Stomach (tissue), 9 donors: ENCODE measurements around the gene CLRN2. TPM values are rescaled to one million over a fixed set of nuclear protein-coding genes. Genes with fewer than 3 reads are reported as not detected.

ENCODE experiments used
- DNase-seq, 2 donors: peaks; one replicate each; pipeline versions ENCODE4 v3.0.0 to v3.0.0-alpha.2; 2013 to 2019
- H3K27ac ChIP-seq, 5 donors: fragments of 200-600 bp in 4 of 5; sonication (generic) in 4 of 5; one replicate each; pipeline ENCODE4 v1.5.1; 2013 to 2019; ENCODE audit warnings: mild to moderate bottlenecking in 1 of 5, moderate library complexity in 1 of 5
- H3K27me3 ChIP-seq, 3 donors: fragments of 200-600 bp; sonication (generic); one replicate each; pipeline ENCODE4 v1.5.1; 2017 to 2019; ENCODE audit warnings: mixed run types in 1 of 3
- H3K36me3 ChIP-seq, 4 donors: fragments of 200-600 bp; sonication (generic); 1 replicate in 3 of 4; 2 replicates in 1 of 4; pipeline ENCODE4 v1.5.1; 2016 to 2019
- H3K4me1 ChIP-seq, 4 donors: fragments of 200-600 bp; sonication (generic); one replicate each; pipeline ENCODE4 v1.5.1; 2016 to 2019
- H3K4me3 ChIP-seq, 4 donors: fragments of 200-600 bp; sonication (generic) in 3 of 4; one replicate each; pipeline ENCODE4 v1.5.1; 2016 to 2019; ENCODE audit warnings: mild to moderate bottlenecking in 1 of 4
- H3K9me3 ChIP-seq, 4 donors: fragments of 200-600 bp; sonication (generic); one replicate each; pipeline ENCODE4 v1.5.1; 2016 to 2019
- CTCF ChIP-seq, 7 experiments: fragments of 450-650 bp in 4 of 7; fragments of 200-600 bp in 3 of 7; sonication (generic) in 3 of 7; IDR thresholded peaks; one replicate each; pipeline ENCODE4 v1.5.1; 2016 to 2019; ENCODE audit warnings: antibody characterized with exemption in 7 of 7, control low read depth in 2 of 7, mild to moderate bottlenecking in 1 of 7
- EP300 ChIP-seq: sonication (generic); formaldehyde crosslinking; IDR thresholded peaks from one replicate; pipeline ENCODE4 v1.6.1; 2017; ENCODE audit warnings: antibody characterized with exemption
- POLR2A ChIP-seq, 4 donors: fragments of 450-650 bp; IDR thresholded peaks; one replicate each; pipeline ENCODE4 v1.6.1; 2016; ENCODE audit warnings: antibody characterized with exemption in 4 of 4, control low read depth in 2 of 4, mild to moderate bottlenecking in 1 of 4, moderate library complexity in 1 of 4
- POLR2AphosphoS5 ChIP-seq, 3 donors: sonication (generic); formaldehyde crosslinking; IDR thresholded peaks; one replicate each; pipeline ENCODE4 v1.6.1; 2016; ENCODE audit warnings: antibody characterized with exemption in 3 of 3
- WGBS, 5 donors: extraction: QIAGEN DNeasy Blood & Tissue Kit in 3 of 5; methylation state at CpG; one replicate each; pipeline versions ENCODE4 v1.1.5 to v1.1.7; 2013 to 2018; 5-methylcytosine and 5-hydroxymethylcytosine counted together
- intact Hi-C: fragments of 100-400 bp; cut with DNase I; formaldehyde crosslinking; loops from one replicate; pipeline ENCODE4 v1.15.1; 2023; ENCODE audit warnings: low total_unique reads
- polyA plus RNA-seq, 3 donors: library from polyadenylated mRNA; stranded (reverse); fragments of 200-250 nt; gene quantifications; one replicate each; pipeline ENCODE4 v1.2.3, GENCODE V29; 2013
- total RNA-seq, 5 donors: library from RNA; depleted of rRNA; stranded (reverse); fragments of >200 nt; gene quantifications; one replicate each; pipeline versions ENCODE4 v1.1.0 to v1.2.3, GENCODE V29; 2014 to 2016
- donor health status: healthy with polysubstance abuse.
- donor health status: Bipolar disorder and iron deficiency.
- donor health status: healthy.

The CLRN2 gene
- total and polyA plus RNA-seq, 8 donors, result not detected

GRCh38 chr4:17494258-17495190, 20.4 kb upstream of the CLRN2 start:
- 88 to 93% (median 90%) methylated on average over 10 of the region's 10 CpGs for WGBS, 5 donors
- TF ChIP-seq CTCF (IDR thresholded peaks at IDR 0.05) (no peak), POLR2AphosphoS5 (IDR thresholded peaks at IDR 0.05) (no peak), EP300 (no peak), POLR2A (IDR thresholded peaks at IDR 0.05) (no peak)
- peaks cover 35 to 88% (median 76%) of the 10 kb centered on the region in 4 donors for H3K36me3 ChIP-seq

DNA sequence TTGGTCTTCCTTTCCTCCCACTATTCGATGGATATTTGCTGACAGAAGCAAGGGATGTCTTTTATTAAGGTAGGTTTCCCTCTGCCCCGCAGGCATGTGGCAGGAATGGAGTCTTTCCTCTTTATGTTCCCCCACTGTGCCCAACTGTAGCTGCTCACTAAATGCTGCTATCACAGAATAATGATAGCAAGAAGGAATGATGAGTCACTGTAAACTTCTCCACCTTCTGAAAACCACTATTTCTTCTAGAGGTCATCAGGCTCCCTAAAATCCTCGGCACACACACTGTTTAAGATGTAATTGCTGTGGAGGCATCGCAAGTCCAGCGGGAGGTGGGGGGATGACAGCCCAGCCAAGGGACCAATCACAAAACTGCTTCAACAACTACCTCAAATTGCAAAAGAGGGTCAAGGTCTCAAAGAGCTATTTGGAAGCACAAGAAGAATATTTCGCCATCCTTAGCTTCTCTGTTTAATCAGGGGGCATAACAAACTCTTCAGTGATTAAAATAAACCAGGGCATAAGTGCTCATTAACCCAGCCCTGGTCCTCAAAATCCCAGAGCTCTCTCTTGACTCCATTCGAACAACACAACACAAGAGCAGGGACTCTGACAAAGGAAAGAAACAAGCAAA, 17.0 kb upstream of the CLRN2 start:
- Histone ChIP-seq H3K9me3 (no peaks in the 10 kb centered on the region), H3K36me3 (peaks cover 35 to 96% (median 89%) of the 10 kb centered on the region in 4 donors), H3K4me3 (no peak overlapping the region), H3K4me1 (peaks cover 0 to 6% (median 0%) of the 10 kb centered on the region in 4 donors), H3K27me3 (no peaks in the 10 kb centered on the region), H3K27ac (no peak overlapping the region)
- intact Hi-C loops, result no loop called here
- WGBS, 5 donors, result 84 to 90% (median 89%) methylated on average over 7 of the region's 7 CpGs
- TF ChIP-seq POLR2A (IDR thresholded peaks at IDR 0.05) (no peak), EP300 (no peak), CTCF (IDR thresholded peaks at IDR 0.05) (no peak), POLR2AphosphoS5 (IDR thresholded peaks at IDR 0.05) (no peak)
- DNase-seq, result no peak

More at GRCh38 chr4:17494258-17495190, 20.4 kb upstream of the CLRN2 start:
- H3K27me3 ChIP-seq, result no peaks in the 10 kb centered on the region
- H3K27ac ChIP-seq, result no peak overlapping the region
- no peak overlapping the region for H3K4me3 ChIP-seq
- no peaks in the 10 kb centered on the region for H3K9me3 ChIP-seq
- intact Hi-C loops, result no loop called here
- peaks cover 0 to 28% (median 8%) of the 10 kb centered on the region in 4 donors for H3K4me1 ChIP-seq
- no peak for DNase-seq

- intact Hi-C loops, result no loop called here
- TF ChIP-seq POLR2AphosphoS5 (IDR thresholded peaks at IDR 0.05), result no peak
- TF ChIP-seq POLR2A (IDR thresholded peaks at IDR 0.05), result no peak
- TF ChIP-seq EP300, result no peak
- no peak for TF ChIP-seq CTCF (IDR thresholded peaks at IDR 0.05)
- Histone ChIP-seq H3K27me3 (no peaks in the 10 kb centered on the region), H3K36me3 (peaks cover 26 to 95% (median 89%) of the 10 kb centered on the region in 4 donors), H3K4me1 (no peaks in the 10 kb centered on the region), H3K4me3 (no peak overlapping the region), H3K27ac (no peak overlapping the region), H3K9me3 (no peaks in the 10 kb centered on the region)
- DNase-seq, result no peak
Measured at GRCh38 chr4:17500574-17500973, 14.4 kb upstream of the CLRN2 start.

- no peaks in the 10 kb centered on the region for H3K27me3 ChIP-seq
Measured at GRCh38 chr4:17502756-17503155, 12.2 kb upstream of the CLRN2 start.

More at GRCh38 chr4:17502756-17503155, 12.2 kb upstream of the CLRN2 start:
- Histone ChIP-seq H3K4me3 (no peak overlapping the region), H3K9me3 (no peaks in the 10 kb centered on the region), H3K4me1 (no peaks in the 10 kb centered on the region), H3K27ac (no peak overlapping the region), H3K36me3 (peaks cover 22 to 96% (median 91%) of the 10 kb centered on the region in 4 donors)
- intact Hi-C loops, result no loop called here
- TF ChIP-seq POLR2A (IDR thresholded peaks at IDR 0.05) (no peak), CTCF (IDR thresholded peaks at IDR 0.05) (no peak), POLR2AphosphoS5 (IDR thresholded peaks at IDR 0.05) (no peak), EP300 (no peak)
- 72 to 86% (median 82%) methylated on average over 3 of the region's 3 CpGs for WGBS, 5 donors
- no peak for DNase-seq
